Measurements from ENCODE around the gene CHMP3. TPM values are rescaled to one million over a fixed set of nuclear protein-coding genes. Genes with fewer than 3 reads are reported as not detected.

The CHMP3 gene
- total and polyA plus RNA-seq, 2 of the 8 experiments (the other 6 are each of a cell fraction or from before 2014, with no cell fraction given), result 11.7 to 21.9 TPM

GRCh38 chr2:86453836-86454235, 109.4 kb downstream of the CHMP3 start:
- no peaks in the 10 kb centered on the region for H3K9me3 ChIP-seq (ENCODE audit: insufficient read depth in 2 of 2, low read depth in 1 of 2, low read length in 1 of 2)
- no peak overlapping the region for H4K5ac ChIP-seq (ENCODE audit: insufficient read length, low read depth, low read length)
- no peak overlapping the region for H4K8ac ChIP-seq (ENCODE audit: extremely low read depth, insufficient read depth, low read length)
- H4K20me1 ChIP-seq (replicated peaks in 1 of 2; ENCODE audit: control insufficient read depth in 1 of 2, insufficient read depth in 2 of 2, low read length in 2 of 2), result no peaks in the 10 kb centered on the region
- no peak overlapping the region for H3K23ac ChIP-seq (ENCODE audit: insufficient read length)
- H3K79me2 ChIP-seq (ENCODE audit: control insufficient read depth in 1 of 2, insufficient read depth in 2 of 2, low read length in 2 of 2), result peaks cover 0 to 10% of the 10 kb centered on the region in 2 experiments; a peak in 1 of 4 replicates
- no peak overlapping the region for H2BK15ac ChIP-seq (ENCODE audit: low read length)
- H2AK5ac ChIP-seq (ENCODE audit: low read depth, low read length), result no peak overlapping the region
- H3K36me3 ChIP-seq (ENCODE audit: control insufficient read depth in 2 of 4, insufficient read depth in 4 of 4, low read length in 3 of 4), result peaks cover 17 to 72% (median 32%) of the 10 kb centered on the region in 4 experiments; a peak in 6 of 8 replicates
- no peaks in the 10 kb centered on the region for H3K23me2 ChIP-seq (ENCODE audit: low read depth, low read length)
- H2BK12ac ChIP-seq (ENCODE audit: low read depth, low read length), result no peak overlapping the region
- no peak for TF ChIP-seq HDAC6 (IDR thresholded peaks at IDR 0.05; ENCODE audit: low read depth, low read length)
- TF ChIP-seq ZNF274 (IDR thresholded peaks at IDR 0.05; ENCODE audit: borderline replicate concordance, extremely low read depth, low read length), result no peak
- TF ChIP-seq, protein P1, sequence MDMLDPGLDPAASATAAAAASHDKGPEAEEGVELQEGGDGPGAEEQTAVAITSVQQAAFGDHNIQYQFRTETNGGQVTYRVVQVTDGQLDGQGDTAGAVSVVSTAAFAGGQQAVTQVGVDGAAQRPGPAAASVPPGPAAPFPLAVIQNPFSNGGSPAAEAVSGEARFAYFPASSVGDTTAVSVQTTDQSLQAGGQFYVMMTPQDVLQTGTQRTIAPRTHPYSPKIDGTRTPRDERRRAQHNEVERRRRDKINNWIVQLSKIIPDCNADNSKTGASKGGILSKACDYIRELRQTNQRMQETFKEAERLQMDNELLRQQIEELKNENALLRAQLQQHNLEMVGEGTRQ (IDR thresholded peaks at IDR 0.05; ENCODE audit: low read length), result no peak
- no peak for TF ChIP-seq FOSL1 (IDR thresholded peaks at IDR 0.05; ENCODE audit: insufficient read depth, low read depth, low read length)
- TF ChIP-seq BCL11A (IDR thresholded peaks at IDR 0.05; ENCODE audit: low read depth in 2 of 2, low read length in 2 of 2), result no peak
- TF ChIP-seq JUND (IDR thresholded peaks at IDR 0.05; ENCODE audit: low read length), result no peak
- TF ChIP-seq NANOG (IDR thresholded peaks at IDR 0.05; ENCODE audit: insufficient read depth, low read depth, low read length, poor library complexity, severe bottlenecking), result no peak
- no peak for TF ChIP-seq MAX (IDR thresholded peaks at IDR 0.05)
- no peak overlapping the region for H3K4me3 ChIP-seq (ENCODE audit: extremely low read depth in 1 of 4, insufficient read depth in 2 of 4, low read depth in 3 of 4, low read length in 4 of 4)
- H3K4me1 ChIP-seq (replicated peaks in 1 of 4; ENCODE audit: control insufficient read depth in 3 of 4, insufficient read depth in 4 of 4, low read length in 3 of 4), result no peaks in the 10 kb centered on the region
- H3K18ac ChIP-seq (ENCODE audit: extremely low read depth, low read length), result no peak overlapping the region
- H2BK20ac ChIP-seq (ENCODE audit: low read length), result no peak overlapping the region
- no peaks in the 10 kb centered on the region for H3K27me3 ChIP-seq (replicated peaks in 1 of 4; ENCODE audit: control insufficient read depth in 3 of 4, extremely low read depth in 1 of 4, insufficient read depth in 3 of 4, low read length in 3 of 4)
- no peak overlapping the region for H3K27ac ChIP-seq (ENCODE audit: low read depth, low read length)
- DNase-seq (ENCODE audit: low read depth in 1 of 2, low spot score in 2 of 2) (no peak), FAIRE-seq (no peak)
- H2BK5ac ChIP-seq (ENCODE audit: low read depth, low read length), result no peak overlapping the region
- 89% methylated on average over 2 of the region's 2 CpGs; no CpG with 5 or more reads in 1 of the 2 experiments for WGBS, 2 experiments (ENCODE audit: extremely low coverage in 1 of 2, insufficient coverage in 1 of 2, insufficient read length in 1 of 2, insufficient replicate concordance in 2 of 2, low coverage in 1 of 2, low lambda C conversion rate in 2 of 2, missing lambda C conversion rate in 1 of 2)
- no peak overlapping the region for H3K56ac ChIP-seq (replicated peaks; ENCODE audit: insufficient read length, low read depth, low read length)
- ChIA-PET POLR2A (ENCODE audit: partially characterized antibody) (interaction anchor here (1.0 to 1.3 kb wide), 2 partner anchors 12 to 14 kb away, joined by 4 to 5 read pairs; no protein-coding TSS in a partner anchor), CTCF (ENCODE audit: partially characterized antibody) (no interaction called here)
- no peak overlapping the region for H3K9ac ChIP-seq (replicated peaks in 1 of 4; ENCODE audit: extremely low read depth in 1 of 4, low read depth in 3 of 4, low read length in 3 of 4)
- no peak overlapping the region for H2BK120ac ChIP-seq (replicated peaks; ENCODE audit: low read depth, low read length)
- H4K91ac ChIP-seq (replicated peaks; ENCODE audit: insufficient read length, low read length), result no peak overlapping the region
- H3K14ac ChIP-seq (ENCODE audit: insufficient read length), result no peak overlapping the region
- H3K79me1 ChIP-seq (ENCODE audit: low read depth, low read length), result no peaks in the 10 kb centered on the region
- no peak overlapping the region for H3K4ac ChIP-seq (replicated peaks; ENCODE audit: insufficient read length, low read depth, low read length)
- no peak overlapping the region for H2AFZ ChIP-seq (ENCODE audit: low read length)
- H3K4me2 ChIP-seq (ENCODE audit: insufficient read depth in 1 of 2, low read depth in 2 of 2, low read length in 2 of 2), result no peak overlapping the region

Measured in H1 (cell line).